Mucosa of descending colon (tissue), 3 donors: ENCODE data around the gene CLDN19. TPM values are rescaled to one million over a fixed set of nuclear protein-coding genes. Genes with fewer than 3 reads are reported as not detected.
A peak's percentile ranks its signal among the peaks of the same experiment; 100 is the strongest.

Source experiments
- ATAC-seq: fragments of 200-7000 bp; cut with Tn5 transposase; one replicate; pipeline ENCODE4 v1.9.1; 2020; ENCODE audit warnings: mild to moderate bottlenecking, moderate library complexity
- DNase-seq, 3 donors: peaks; one replicate each; pipeline ENCODE4 v3.0.0-alpha.2; 2020
- H3K36me3 ChIP-seq: fragments of 200-600 bp; one replicate; pipeline ENCODE4 v1.8.0; 2021; ENCODE audit warnings: low read depth, mild to moderate bottlenecking
- H3K4me1 ChIP-seq: fragments of 200-600 bp; one replicate; pipeline ENCODE4 v1.8.0; 2021; ENCODE audit warnings: low read depth, mild to moderate bottlenecking
- H3K4me3 ChIP-seq: fragments of 200-600 bp; one replicate; pipeline ENCODE4 v1.8.0; 2021; ENCODE audit warnings: mild to moderate bottlenecking
- H3K9me3 ChIP-seq: fragments of 200-600 bp; one replicate; pipeline ENCODE4 v1.8.0; 2021; ENCODE audit warnings: mild to moderate bottlenecking
- intact Hi-C, 2 donors: fragments of 100-400 bp; cut with DNase I in 1 of 2; cut with micrococcal nuclease in 1 of 2; formaldehyde crosslinking; loops; one replicate each; pipeline versions ENCODE4 v1.11.0 to v1.11.1; 2022; cut with DNase I, micrococcal nuclease
- total RNA-seq, 3 donors: library from RNA; stranded (reverse); fragmentation: NEBNext Ultra II Directional in 2 of 3; extraction: Animal tissue kit (Norgen Biotek cat#: 25700) in 2 of 3; gene quantifications; one replicate each; pipeline versions ENCODE4 v1.2.1 to v1.2.4, GENCODE V29; 2021 to 2023
- TF ChIP-seq, protein P1 (sequence below): fragments of 200-600 bp; IDR thresholded peaks from one replicate; pipeline ENCODE4 v1.8.0; 2022; ENCODE audit warnings: antibody characterized with exemption, mild to moderate bottlenecking
- donor health status: DM: no; HTN: no; CAD: no; lungs with moderate emphysema.
- donor health status: DM: no; HTN: no; CAD: no.
- donor health status: DM: no; HTN: yes; CAD: no.

The CLDN19 gene
- total RNA-seq, 3 donors from 2014 or later, result 0.09 TPM; not detected in 2

DNA sequence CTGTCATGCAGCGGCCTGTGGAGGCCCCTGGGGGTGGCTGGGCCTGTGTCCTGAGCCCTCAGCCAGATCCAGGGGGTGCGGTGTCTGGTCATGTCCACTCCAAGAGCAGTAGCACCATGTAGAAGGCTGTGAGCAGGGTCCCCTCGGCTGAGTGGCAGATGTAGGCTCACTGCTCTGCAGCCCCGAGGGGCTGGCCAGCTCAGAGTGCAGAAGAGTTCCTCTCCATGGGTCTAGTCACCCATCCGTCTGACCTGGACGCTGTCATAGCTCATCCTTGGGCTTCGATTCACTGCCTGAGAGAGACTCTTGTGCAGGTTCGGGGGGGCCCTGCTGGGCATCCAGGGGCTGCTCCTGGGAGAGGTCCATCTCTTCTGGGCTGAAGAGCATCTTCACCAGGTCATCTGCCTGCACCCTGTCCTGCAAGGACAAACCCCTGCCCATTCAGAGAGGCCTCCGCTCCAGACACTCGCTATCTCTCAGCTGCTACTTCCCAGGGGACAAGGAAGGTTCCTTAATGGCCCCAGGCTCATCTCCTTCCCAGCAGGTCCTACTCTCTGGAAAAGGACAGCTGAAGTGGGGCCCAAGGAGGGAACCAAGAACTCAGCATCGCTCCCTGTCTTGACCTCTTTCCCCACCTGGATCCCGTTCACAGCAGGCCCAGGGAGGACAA lies 6.5 kb upstream of the CLDN19 start:
- Histone ChIP-seq H3K4me1 (no peaks in the 10 kb centered on the region), H3K9me3 (no peaks in the 10 kb centered on the region), H3K36me3 (no peaks in the 10 kb centered on the region), H3K4me3 (no peak overlapping the region)
- DNase-seq, result no peak
- intact Hi-C loops, result loop anchor here (1.0 to 10.0 kb wide), 2 partner anchors 168 to 172 kb away; no protein-coding TSS in a partner anchor
- TF ChIP-seq, protein P1, sequence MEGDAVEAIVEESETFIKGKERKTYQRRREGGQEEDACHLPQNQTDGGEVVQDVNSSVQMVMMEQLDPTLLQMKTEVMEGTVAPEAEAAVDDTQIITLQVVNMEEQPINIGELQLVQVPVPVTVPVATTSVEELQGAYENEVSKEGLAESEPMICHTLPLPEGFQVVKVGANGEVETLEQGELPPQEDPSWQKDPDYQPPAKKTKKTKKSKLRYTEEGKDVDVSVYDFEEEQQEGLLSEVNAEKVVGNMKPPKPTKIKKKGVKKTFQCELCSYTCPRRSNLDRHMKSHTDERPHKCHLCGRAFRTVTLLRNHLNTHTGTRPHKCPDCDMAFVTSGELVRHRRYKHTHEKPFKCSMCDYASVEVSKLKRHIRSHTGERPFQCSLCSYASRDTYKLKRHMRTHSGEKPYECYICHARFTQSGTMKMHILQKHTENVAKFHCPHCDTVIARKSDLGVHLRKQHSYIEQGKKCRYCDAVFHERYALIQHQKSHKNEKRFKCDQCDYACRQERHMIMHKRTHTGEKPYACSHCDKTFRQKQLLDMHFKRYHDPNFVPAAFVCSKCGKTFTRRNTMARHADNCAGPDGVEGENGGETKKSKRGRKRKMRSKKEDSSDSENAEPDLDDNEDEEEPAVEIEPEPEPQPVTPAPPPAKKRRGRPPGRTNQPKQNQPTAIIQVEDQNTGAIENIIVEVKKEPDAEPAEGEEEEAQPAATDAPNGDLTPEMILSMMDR, result no peak
- ATAC-seq, result peak; percentile 12

DNA sequence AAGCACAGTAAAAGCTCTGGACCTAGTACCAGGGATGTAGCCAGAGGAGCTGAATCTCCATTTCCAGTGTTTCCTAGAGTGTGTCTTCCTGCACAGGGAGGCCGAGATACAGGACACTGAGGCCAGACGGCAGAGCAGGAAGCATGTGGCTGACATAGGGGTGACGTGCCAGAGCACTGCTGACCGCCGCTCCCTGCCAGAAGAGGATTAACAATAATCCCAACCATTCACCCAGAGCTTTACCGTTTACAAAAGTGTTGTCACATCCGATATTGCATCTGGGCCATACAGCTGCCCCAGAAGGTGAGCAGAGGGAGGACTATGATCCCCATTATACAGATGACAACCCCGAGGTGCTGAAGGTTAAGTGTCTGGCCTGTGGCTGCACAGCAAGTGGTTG lies 5.8 kb upstream of the CLDN19 start:
- ATAC-seq, result no peak
- Histone ChIP-seq H3K9me3 (no peaks in the 10 kb centered on the region), H3K4me1 (no peaks in the 10 kb centered on the region), H3K36me3 (no peaks in the 10 kb centered on the region), H3K4me3 (no peak overlapping the region)
- TF ChIP-seq, protein P1, result no peak
- DNase-seq, result peak in 1 of 3 donors; percentile 15
- intact Hi-C loops, result loop anchor here in 1 of 2 donors (10.0 kb wide), 1 partner anchor 171 kb away; no protein-coding TSS in a partner anchor

DNA sequence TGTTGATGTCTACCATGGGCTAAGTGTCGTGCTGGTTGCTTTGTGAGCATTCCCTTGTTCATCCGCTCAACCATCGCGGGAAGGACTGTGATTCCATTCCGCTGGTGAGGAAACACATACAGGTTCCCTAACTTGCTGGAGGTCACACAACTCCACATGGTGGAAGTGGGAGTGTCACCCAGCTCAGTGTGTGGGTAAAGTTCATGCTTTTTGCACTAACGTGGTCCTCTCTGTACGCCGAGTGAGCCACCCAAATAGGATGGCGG lies 4.0 kb upstream of the CLDN19 start:
- H3K4me3 ChIP-seq, result no peak overlapping the region
- intact Hi-C loops, result loop anchor here in 1 of 2 donors (10.0 kb wide), 1 partner anchor 169 kb away; no protein-coding TSS in a partner anchor
- H3K9me3 ChIP-seq, result no peaks in the 10 kb centered on the region
- ATAC-seq, result no peak
- TF ChIP-seq, protein P1, result no peak
- DNase-seq, result peak in 1 of 3 donors; percentile 2
- H3K36me3 ChIP-seq, result no peaks in the 10 kb centered on the region
- peaks cover 3% of the 10 kb centered on the region for H3K4me1 ChIP-seq

DNA sequence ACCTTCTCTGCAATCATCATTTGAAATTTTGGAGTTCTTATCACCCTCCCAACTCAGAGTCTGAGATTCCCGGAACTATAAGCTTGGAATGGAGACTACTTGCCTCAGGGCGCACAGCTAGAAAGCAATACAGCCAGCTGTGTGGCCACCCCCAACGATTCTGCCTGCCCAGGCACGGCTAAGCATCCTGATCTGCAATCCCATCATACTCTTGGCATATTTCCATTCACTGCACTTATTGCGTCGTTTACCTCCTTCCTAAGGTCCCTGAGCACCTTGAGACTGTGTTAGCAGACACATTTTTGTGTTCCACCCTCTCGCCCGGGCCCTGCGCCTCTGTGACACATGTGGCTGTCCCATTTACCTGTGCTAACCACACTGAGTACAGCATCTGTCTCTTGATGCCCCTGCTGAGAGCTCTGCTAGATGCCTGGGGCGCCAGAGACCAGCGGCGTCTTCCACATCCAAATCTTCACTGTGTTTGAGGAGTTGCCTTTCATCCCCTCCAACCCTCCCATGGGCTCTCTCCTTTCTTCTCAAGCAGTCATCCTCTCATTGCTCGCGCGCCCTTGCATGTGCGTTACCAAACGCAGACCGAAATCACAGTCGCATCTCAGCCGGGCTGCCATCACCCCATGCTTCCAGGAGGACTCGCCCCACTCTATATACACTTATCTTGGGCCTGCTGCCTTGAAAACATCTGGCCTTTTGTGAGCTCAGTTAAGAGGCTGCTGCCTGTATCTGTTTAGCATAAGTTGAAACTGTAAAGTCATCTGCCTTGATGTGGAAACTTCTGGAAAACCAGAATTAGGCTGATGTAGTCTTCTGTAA lies 3.5 kb upstream of the CLDN19 start:
- Histone ChIP-seq H3K4me1 (peaks cover 3% of the 10 kb centered on the region), H3K36me3 (no peaks in the 10 kb centered on the region), H3K4me3 (no peak overlapping the region), H3K9me3 (no peaks in the 10 kb centered on the region)
- intact Hi-C loops, result loop anchor here in 1 of 2 donors (10.0 kb wide), 1 partner anchor 169 kb away; no protein-coding TSS in a partner anchor
- DNase-seq, result peak in 1 of 3 donors; percentile 19
- no peak for ATAC-seq
- TF ChIP-seq, protein P1, result no peak

DNA sequence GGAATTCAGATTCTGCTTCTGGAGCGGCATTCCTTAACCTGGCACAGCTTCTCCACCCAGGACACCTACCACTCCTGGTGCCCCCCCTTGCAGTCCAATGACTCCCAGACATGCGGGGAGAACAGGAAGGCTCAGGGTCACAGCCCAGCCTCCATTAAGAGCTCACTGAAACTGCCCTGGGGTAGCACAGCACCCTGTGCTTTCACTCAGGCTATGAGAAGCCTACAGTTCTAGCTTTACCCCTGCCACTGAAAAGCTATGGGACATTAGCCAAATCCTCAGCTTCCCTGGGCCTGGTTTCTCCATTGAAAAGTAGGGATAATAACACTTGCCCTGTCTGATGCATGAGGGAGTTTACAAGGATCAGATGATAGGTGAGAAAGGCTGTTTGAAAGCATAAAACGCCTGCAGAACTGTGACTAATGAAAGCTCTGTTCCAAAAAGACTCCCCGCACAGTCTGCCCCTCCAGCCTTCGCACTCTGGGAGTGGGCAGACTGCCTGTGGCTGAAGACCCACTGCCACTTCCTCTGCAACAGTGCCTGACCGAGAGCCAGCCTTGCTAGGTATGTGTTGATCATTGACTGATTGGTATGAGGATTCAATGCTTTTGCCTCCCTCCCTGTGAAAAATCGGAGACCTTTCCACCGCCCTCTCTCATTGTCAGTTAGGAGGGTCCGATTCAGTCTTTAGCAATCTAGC lies 2.7 kb upstream of the CLDN19 start:
- intact Hi-C loops, result loop anchor here in 1 of 2 donors (10.0 kb wide), 1 partner anchor 168 kb away; no protein-coding TSS in a partner anchor
- H3K36me3 ChIP-seq, result no peaks in the 10 kb centered on the region
- DNase-seq (peak in 1 of 3 donors; percentile 1), ATAC-seq (no peak)
- no peaks in the 10 kb centered on the region for H3K9me3 ChIP-seq
- H3K4me1 ChIP-seq, result peaks cover 3% of the 10 kb centered on the region
- TF ChIP-seq, protein P1, result no peak
- no peak overlapping the region for H3K4me3 ChIP-seq
